ENCODE measurements around the gene SULT1A1. TPM values are rescaled to one million over a fixed set of nuclear protein-coding genes. Genes with fewer than 3 reads are reported as not detected.
"Not testable (repeated sequence)": the region's sequence is repeated elsewhere in the genome, so short reads cannot be mapped to it uniquely, and the experiment has no call there.

SULT1A1 gene
- total RNA-seq, 1 donor: 24.0 TPM

GRCh38 chr16:28608867-28609596 lies 812 bp downstream of the SULT1A1 start:
- DNase-seq (ENCODE audit: low read depth in 2 of 3, low spot score in 2 of 3): not testable (repeated sequence)

- not testable (repeated sequence) for DNase-seq (ENCODE audit: low read depth in 2 of 3, low spot score in 2 of 3)
Measured at GRCh38 chr16:28608496-28608808, 1.4 kb downstream of the SULT1A1 start.

- DNase-seq (ENCODE audit: low read depth in 2 of 3, low spot score in 2 of 3): not testable (repeated sequence)
Measured at GRCh38 chr16:28607681-28608495, 2.0 kb downstream of the SULT1A1 start.

- no peak for DNase-seq (ENCODE audit: low read depth in 2 of 3, low spot score in 2 of 3)
Measured at GRCh38 chr16:28607116-28607623, 2.7 kb downstream of the SULT1A1 start.

GRCh38 chr16:28606291-28607115 lies 3.3 kb downstream of the SULT1A1 start:
- DNase-seq (ENCODE audit: low read depth in 2 of 3, low spot score in 2 of 3): no peak

- DNase-seq (ENCODE audit: low read depth in 2 of 3, low spot score in 2 of 3): no peak
Measured at GRCh38 chr16:28604186-28604565, 5.7 kb downstream of the SULT1A1 start.

GRCh38 chr16:28603381-28604185 lies 6.3 kb downstream of the SULT1A1 start:
- no peak for DNase-seq (ENCODE audit: low read depth in 2 of 3, low spot score in 2 of 3)

- DNase-seq (ENCODE audit: low read depth in 2 of 3, low spot score in 2 of 3): no peak
Measured at GRCh38 chr16:28602529-28602928, 7.3 kb downstream of the SULT1A1 start.

GRCh38 chr16:28602062-28602461 lies 7.8 kb downstream of the SULT1A1 start:
- DNase-seq (ENCODE audit: low read depth in 2 of 3, low spot score in 2 of 3): not testable (repeated sequence)

GRCh38 chr16:28601589-28601988 lies 8.3 kb downstream of the SULT1A1 start:
- not testable (repeated sequence) for DNase-seq (ENCODE audit: low read depth in 2 of 3, low spot score in 2 of 3)

- not testable (repeated sequence) for DNase-seq (ENCODE audit: low read depth in 2 of 3, low spot score in 2 of 3)
Measured at GRCh38 chr16:28600965-28601364, 8.9 kb downstream of the SULT1A1 start.

GRCh38 chr16:28599377-28600285 lies 10.2 kb downstream of the SULT1A1 start:
- DNase-seq (ENCODE audit: low read depth in 2 of 3, low spot score in 2 of 3): not testable (repeated sequence)

- peak in 2 of 3 donors; percentile 40 to 67 for DNase-seq (ENCODE audit: low read depth in 2 of 3, low spot score in 2 of 3)
Measured at GRCh38 chr16:28597692-28598261, 12.1 kb downstream of the SULT1A1 start.

- DNase-seq (ENCODE audit: low read depth in 2 of 3, low spot score in 2 of 3): peak in 1 of 3 donors; percentile 16
Measured at GRCh38 chr16:28596840-28597691, 12.8 kb downstream of the SULT1A1 start, which contains the start of gene SULT1A2. Gene SULT1A2 (minus strand): TSS chr16:28597050. CDS start chr16:28595930, 1,120 bp downstream.

- DNase-seq (ENCODE audit: low read depth in 2 of 3, low spot score in 2 of 3): no peak
Measured at GRCh38 chr16:28596115-28596630, 13.7 kb downstream of the SULT1A1 start.

GRCh38 chr16:28595451-28595850 lies 14.4 kb downstream of the SULT1A1 start:
- not testable (repeated sequence) for DNase-seq (ENCODE audit: low read depth in 2 of 3, low spot score in 2 of 3)

GRCh38 chr16:28592979-28593553 lies 16.8 kb downstream of the SULT1A1 start:
- no peak for DNase-seq (ENCODE audit: low read depth in 2 of 3, low spot score in 2 of 3)

All from hematopoietic multipotent progenitor cell (in vitro differentiated cells).